Loucy (cell line): ENCODE data around the gene LDB1.

Experiments
- CTCF ChIP-seq: fragments of 200-600 bp; sonication (generic); conservative IDR thresholded peaks from 2 replicates; pipeline ENCODE4 v1.5.1; 2014; ENCODE audit warnings: mild to moderate bottlenecking, antibody characterized with exemption, low read length
- EZH2phosphoT487 ChIP-seq: fragments of 200-600 bp; IDR thresholded peaks from 2 replicates; pipeline ENCODE4 v1.6.1; 2018; ENCODE audit warnings: antibody characterized with exemption, mild to moderate bottlenecking, moderate library complexity, borderline replicate concordance

- no peak for TF ChIP-seq CTCF
- TF ChIP-seq EZH2phosphoT487, result no peak
Observed at GRCh38 chr10:102083541-102083940, 36.6 kb downstream of the LDB1 start.
